IMR-90 (cell line): ENCODE measurements around the gene POU3F3. TPM values are rescaled to one million over a fixed set of nuclear protein-coding genes. Genes with fewer than 3 reads are reported as not detected.
A peak's percentile ranks its signal among the peaks of the same experiment; 100 is the strongest.

Experiments
- ATAC-seq: fragments of 200-7000 bp; cut with Tn5 transposase; 2 replicates; pipeline ENCODE4 v1.9.1; 2020; ENCODE audit warnings: low read depth, mild to moderate bottlenecking, moderate library complexity
- BruUV-seq: library from RNA; stranded (reverse); fragments of 400-500 nt; replicated peaks from 2 replicates; lab custom pipeline; 2021; lab: Mats Ljungman, UMichigan
- CTCF ChIA-PET: fragments of 300-600 bp; formaldehyde crosslinking; extraction: SDS; loops from one replicate; lab custom pipeline; 2021; ENCODE audit warnings: antibody characterized with exemption; lab: Yijun Ruan, JAX
- POLR2A ChIA-PET: fragments of 300-600 bp; sonication (Branson Sonifier 250); formaldehyde crosslinking; loops from one replicate; lab custom pipeline; 2022; ENCODE audit warnings: antibody characterized with exemption; ENCODE audit not compliant: unreplicated experiment; lab: Charles Lee
- DNase-seq: peaks from one replicate; pipeline ENCODE4 v3.0.0; 2013
- H2AFZ ChIP-seq: replicated peaks from 2 replicates; pipeline ENCODE3; 2013; ENCODE audit warnings: low read length, mild to moderate bottlenecking; ENCODE audit not compliant: poor library complexity
- H2AK5ac ChIP-seq: 2 replicates; pipeline ENCODE4 v1.6.1; 2013; ENCODE audit warnings: low read depth, low read length, inconsistent platforms
- H2AK9ac ChIP-seq: replicated peaks from 2 replicates; pipeline ENCODE3; 2013; ENCODE audit warnings: mild to moderate bottlenecking, low read depth, low read length, moderate library complexity; ENCODE audit not compliant: poor library complexity
- H2BK120ac ChIP-seq: 2 replicates; pipeline ENCODE4 v1.6.1; 2013; ENCODE audit warnings: low read depth, low read length, inconsistent platforms
- H2BK15ac ChIP-seq: 3 replicates; pipeline ENCODE4 v1.6.1; 2013; ENCODE audit warnings: low read depth, low read length, inconsistent platforms
- H2BK20ac ChIP-seq: 2 replicates; pipeline ENCODE4 v1.6.1; 2013; ENCODE audit warnings: low read depth, mild to moderate bottlenecking, inconsistent platforms, low read length, moderate library complexity
- H2BK5ac ChIP-seq: 2 replicates; pipeline ENCODE4 v1.6.1; 2013; ENCODE audit warnings: mild to moderate bottlenecking, low read depth, low read length, inconsistent platforms; ENCODE audit not compliant: poor library complexity, severe bottlenecking
- H3K14ac ChIP-seq: replicated peaks from 2 replicates; pipeline ENCODE4 v1.6.1; 2013; ENCODE audit warnings: low read depth, low read length, inconsistent platforms
- H3K18ac ChIP-seq: 2 replicates; pipeline ENCODE4 v1.6.1; 2013; ENCODE audit warnings: low read depth, low read length, control low read depth
- H3K23ac ChIP-seq: 2 replicates; pipeline ENCODE4 v1.6.1; 2013; ENCODE audit warnings: low read depth, low read length, inconsistent platforms
- H3K27ac ChIP-seq: 2 replicates; pipeline ENCODE4 v1.5.1; 2013; ENCODE audit warnings: mild to moderate bottlenecking, control low read depth, low read length; ENCODE audit not compliant: insufficient read depth
- H3K27me3 ChIP-seq: 2 replicates; pipeline ENCODE4 v1.6.1; 2013; ENCODE audit warnings: low read length; ENCODE audit not compliant: control insufficient read depth, insufficient read depth
- H3K36me3 ChIP-seq: 2 replicates; pipeline ENCODE4 v1.6.1; 2013; ENCODE audit warnings: low read length, mixed read lengths; ENCODE audit not compliant: control insufficient read depth, insufficient read depth
- H3K4ac ChIP-seq: 2 replicates; pipeline ENCODE4 v1.6.1; 2013; ENCODE audit warnings: low read depth, low read length, inconsistent platforms
- H3K4me1 ChIP-seq: 2 replicates; pipeline ENCODE4 v1.6.1; 2013; ENCODE audit warnings: low read length, mixed read lengths; ENCODE audit not compliant: control insufficient read depth, insufficient read depth
- H3K4me2 ChIP-seq: 2 replicates; pipeline ENCODE4 v1.6.1; 2013; ENCODE audit warnings: low read depth, mild to moderate bottlenecking, control low read depth, low read length, moderate library complexity
- H3K4me3 ChIP-seq: 2 replicates; pipeline ENCODE4 v1.5.1; 2013; ENCODE audit warnings: low read depth, mild to moderate bottlenecking, control low read depth, low read length, moderate library complexity; ENCODE audit not compliant: insufficient read depth
- H3K56ac ChIP-seq: 2 replicates; pipeline ENCODE4 v1.6.1; 2013; ENCODE audit warnings: low read length, inconsistent platforms; ENCODE audit not compliant: insufficient read depth; ENCODE audit errors: extremely low read depth
- H3K79me1 ChIP-seq, 2 experiments: 2 replicates each; pipeline ENCODE4 v1.6.1; 2013; ENCODE audit warnings: low read length in 2 of 2, inconsistent platforms in 1 of 2, low read depth in 1 of 2
- H3K9ac ChIP-seq: 2 replicates; pipeline ENCODE4 v1.6.1; 2013; ENCODE audit warnings: low read depth, low read length, control low read depth
- H3K9me1 ChIP-seq: 2 replicates; pipeline ENCODE4 v1.6.1; 2013; ENCODE audit warnings: low read length, inconsistent platforms; ENCODE audit not compliant: insufficient read depth
- H3K9me3 ChIP-seq: 2 replicates; pipeline ENCODE4 v1.6.1; 2013; ENCODE audit warnings: low read length; ENCODE audit not compliant: control insufficient read depth, insufficient read depth
- H4K20me1 ChIP-seq: 2 replicates; pipeline ENCODE4 v1.6.1; 2013; ENCODE audit warnings: low read length, inconsistent platforms; ENCODE audit not compliant: insufficient read depth
- H4K5ac ChIP-seq: 2 replicates; pipeline ENCODE4 v1.6.1; 2013; ENCODE audit warnings: mild to moderate bottlenecking, low read depth, low read length, control low read depth
- H4K8ac ChIP-seq, 2 experiments: 2 replicates each; pipeline ENCODE4 v1.6.1; 2013; ENCODE audit warnings: low read depth in 2 of 2, low read length in 2 of 2, control low read depth in 1 of 2, inconsistent platforms in 1 of 2
- H4K91ac ChIP-seq: 2 replicates; pipeline ENCODE4 v1.6.1; 2013; ENCODE audit warnings: low read depth, low read length, inconsistent platforms; ENCODE audit not compliant: insufficient read depth
- MAFK ChIP-seq: IDR thresholded peaks from 2 replicates; pipeline ENCODE4 v1.6.1; 2012; ENCODE audit warnings: low read depth, low read length, improper control_type of control experiment
- RCOR1 ChIP-seq: IDR thresholded peaks from 2 replicates; pipeline ENCODE4 v1.6.1; 2012; ENCODE audit warnings: mild to moderate bottlenecking, low read length, improper control_type of control experiment; ENCODE audit not compliant: insufficient replicate concordance
- RFX5 ChIP-seq: IDR thresholded peaks from 2 replicates; pipeline ENCODE4 v1.8.0; 2012; ENCODE audit warnings: low read depth, mild to moderate bottlenecking, low read length, moderate library complexity
- WGBS, 2 experiments: methylation state at CpG; one replicate each; pipeline versions ENCODE4 v1.1.5 to v1.1.7; 2013; ENCODE audit warnings: missing lambda C conversion rate in 2 of 2; ENCODE audit not compliant: insufficient read length in 1 of 2; ENCODE audit errors: extremely low coverage in 2 of 2; 5-methylcytosine and 5-hydroxymethylcytosine counted together
- dilution Hi-C: fragments of 300-500 bp; cut with HindIII; formaldehyde crosslinking; loops from one replicate; pipeline ENCODE4 v1.14.3; 2018; ENCODE audit warnings: low sequenced_read_pairs; ENCODE audit not compliant: unreplicated experiment
- in situ Hi-C: fragments of 300-500 bp; cut with MboI; formaldehyde crosslinking; loops from 3 replicates; pipeline ENCODE4 v1.14.3; 2019; ENCODE audit warnings: low sequenced_read_pairs, inconsistent platforms, mixed read lengths
- intact Hi-C: fragments of 100-400 bp; cut with micrococcal nuclease; formaldehyde crosslinking; loops from 2 replicates; pipeline ENCODE4 v1.10.0; 2022
- polyA plus RNA-seq, 3 experiments: library from polyadenylated mRNA; depleted of rRNA; stranded (reverse); fragments of >200 nt; gene quantifications; 2 replicates each; pipeline ENCODE4 v1.2.3, GENCODE V29; 2012; ENCODE audit warnings: low replicate concordance in 1 of 3
- total RNA-seq: library from RNA; depleted of rRNA; stranded (reverse); fragments of >200 nt; gene quantifications from 2 replicates; pipeline ENCODE4 v1.2.3, GENCODE V29; 2012
- TF ChIP-seq, protein P1 (sequence below): fragments of 150-350 bp; IDR thresholded peaks from 2 replicates; pipeline ENCODE4 v1.6.1; 2017; ENCODE audit warnings: mild to moderate bottlenecking, antibody characterized with exemption, low read length, low read depth
- TF ChIP-seq, protein P2 (sequence below): conservative IDR thresholded peaks from 2 replicates; pipeline ENCODE4 v1.5.1; 2012; ENCODE audit warnings: mild to moderate bottlenecking, low read depth, low read length, improper control_type of control experiment

POU3F3 gene
- total and polyA plus RNA-seq, 2 of the 4 experiments (the other 2 are of a cell fraction) = not detected

GRCh38 chr2:104897515-104898184 lies 43.7 kb downstream of the POU3F3 start:
- Histone ChIP-seq H3K9me1 (no peaks in the 10 kb centered on the region), H2AK5ac (no peak overlapping the region), H3K56ac (no peak overlapping the region), H2BK15ac (no peak overlapping the region), H3K36me3 (no peaks in the 10 kb centered on the region), H4K5ac (no peak overlapping the region), H2AK9ac (no peak overlapping the region), H4K91ac (no peak overlapping the region), H3K23ac (no peak overlapping the region), H3K4me2 (no peak overlapping the region), H3K9me3 (no peaks in the 10 kb centered on the region), H3K4ac (no peak overlapping the region), H3K4me1 (no peaks in the 10 kb centered on the region), H3K18ac (no peak overlapping the region), H2BK20ac (no peak overlapping the region), H3K27ac (no peak overlapping the region), H4K8ac (no peak overlapping the region), H3K14ac (no peak overlapping the region), H2AFZ (no peak overlapping the region), H3K4me3 (no peak overlapping the region), H4K20me1 (no peaks in the 10 kb centered on the region), H3K79me1 (no peaks in the 10 kb centered on the region), H3K27me3 (no peaks in the 10 kb centered on the region; the same call in 1 of the 2 replicates), H2BK5ac (no peak overlapping the region), H3K9ac (no peak overlapping the region), H2BK120ac (no peak overlapping the region)
- in situ Hi-C loops (loop anchor here (25.0 kb wide), 1 partner anchor 1735 kb away; no protein-coding TSS in a partner anchor), dilution Hi-C loops (no loop called here), intact Hi-C loops (no loop called here)
- ATAC-seq = no peak
- TF ChIP-seq, protein P1, sequence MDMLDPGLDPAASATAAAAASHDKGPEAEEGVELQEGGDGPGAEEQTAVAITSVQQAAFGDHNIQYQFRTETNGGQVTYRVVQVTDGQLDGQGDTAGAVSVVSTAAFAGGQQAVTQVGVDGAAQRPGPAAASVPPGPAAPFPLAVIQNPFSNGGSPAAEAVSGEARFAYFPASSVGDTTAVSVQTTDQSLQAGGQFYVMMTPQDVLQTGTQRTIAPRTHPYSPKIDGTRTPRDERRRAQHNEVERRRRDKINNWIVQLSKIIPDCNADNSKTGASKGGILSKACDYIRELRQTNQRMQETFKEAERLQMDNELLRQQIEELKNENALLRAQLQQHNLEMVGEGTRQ = no peak
- TF ChIP-seq RCOR1 (no peak), MAFK (no peak), RFX5 (no peak)
- TF ChIP-seq, protein P2, sequence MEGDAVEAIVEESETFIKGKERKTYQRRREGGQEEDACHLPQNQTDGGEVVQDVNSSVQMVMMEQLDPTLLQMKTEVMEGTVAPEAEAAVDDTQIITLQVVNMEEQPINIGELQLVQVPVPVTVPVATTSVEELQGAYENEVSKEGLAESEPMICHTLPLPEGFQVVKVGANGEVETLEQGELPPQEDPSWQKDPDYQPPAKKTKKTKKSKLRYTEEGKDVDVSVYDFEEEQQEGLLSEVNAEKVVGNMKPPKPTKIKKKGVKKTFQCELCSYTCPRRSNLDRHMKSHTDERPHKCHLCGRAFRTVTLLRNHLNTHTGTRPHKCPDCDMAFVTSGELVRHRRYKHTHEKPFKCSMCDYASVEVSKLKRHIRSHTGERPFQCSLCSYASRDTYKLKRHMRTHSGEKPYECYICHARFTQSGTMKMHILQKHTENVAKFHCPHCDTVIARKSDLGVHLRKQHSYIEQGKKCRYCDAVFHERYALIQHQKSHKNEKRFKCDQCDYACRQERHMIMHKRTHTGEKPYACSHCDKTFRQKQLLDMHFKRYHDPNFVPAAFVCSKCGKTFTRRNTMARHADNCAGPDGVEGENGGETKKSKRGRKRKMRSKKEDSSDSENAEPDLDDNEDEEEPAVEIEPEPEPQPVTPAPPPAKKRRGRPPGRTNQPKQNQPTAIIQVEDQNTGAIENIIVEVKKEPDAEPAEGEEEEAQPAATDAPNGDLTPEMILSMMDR = no peak
- DNase-seq = peak; percentile 25
- BruUV-seq = no TSS peak
- ChIA-PET POLR2A (no interaction called here), CTCF (no interaction called here)
- no CpG with 5 or more reads among the region's 8 CpGs for WGBS, 2 experiments
